Stomach smooth muscle (tissue), 2 donors: ENCODE data around the gene ASL.
"Not testable (repeated sequence)": the region's sequence is repeated elsewhere in the genome, so short reads cannot be mapped to it uniquely, and the experiment has no call there.

Source experiments
- H3K27ac ChIP-seq: one replicate; pipeline ENCODE4 v1.7.0; 2013; ENCODE audit warnings: mild to moderate bottlenecking, low read length, inconsistent platforms
- H3K27me3 ChIP-seq, 2 donors: one replicate each; pipeline ENCODE4 v1.7.0; 2013; ENCODE audit warnings: low read length in 2 of 2; ENCODE audit not compliant: insufficient read depth in 2 of 2, control insufficient read depth in 1 of 2
- H3K36me3 ChIP-seq, 2 donors: one replicate each; pipeline ENCODE4 v1.7.0; 2013; ENCODE audit warnings: low read length in 2 of 2; ENCODE audit not compliant: control insufficient read depth in 2 of 2, insufficient read depth in 2 of 2
- H3K4me1 ChIP-seq: one replicate; pipeline ENCODE4 v1.7.0; 2013; ENCODE audit warnings: low read length; ENCODE audit not compliant: control insufficient read depth, insufficient read depth
- H3K4me3 ChIP-seq, 2 donors: one replicate each; pipeline ENCODE4 v1.7.0; 2013; ENCODE audit warnings: low read length in 2 of 2
- H3K9ac ChIP-seq, 2 donors: one replicate each; pipeline ENCODE4 v1.7.0; 2013; ENCODE audit warnings: low read length in 2 of 2, mild to moderate bottlenecking in 1 of 2
- H3K9me3 ChIP-seq, 2 donors: one replicate each; pipeline ENCODE4 v1.7.0; 2013; ENCODE audit warnings: low read length in 2 of 2; ENCODE audit not compliant: control insufficient read depth in 2 of 2
- donor health status: healthy.
- donor health status: Pancreatic carcinoma.

Gene ASL

GRCh38 chr7:66049886-66050285 lies 25.7 kb upstream of the ASL start:
- not testable (repeated sequence) for H3K4me1 ChIP-seq, H3K27ac ChIP-seq, H3K36me3 ChIP-seq, H3K4me3 ChIP-seq, H3K9me3 ChIP-seq, H3K9ac ChIP-seq, H3K27me3 ChIP-seq

GRCh38 chr7:66050337-66050957 lies 25.2 kb upstream of the ASL start:
- Histone ChIP-seq H3K27ac (no peak overlapping the region), H3K9ac (no peak overlapping the region), H3K27me3 (no peaks in the 10 kb centered on the region), H3K9me3 (no peaks in the 10 kb centered on the region), H3K4me3 (no peak overlapping the region), H3K4me1 (peaks cover 4% of the 10 kb centered on the region), H3K36me3 (no peaks in the 10 kb centered on the region)

GRCh38 chr7:66050990-66051448 lies 24.6 kb upstream of the ASL start:
- Histone ChIP-seq H3K27ac (no peak overlapping the region), H3K4me3 (no peak overlapping the region), H3K4me1 (peaks cover 4% of the 10 kb centered on the region), H3K9me3 (no peaks in the 10 kb centered on the region), H3K36me3 (no peaks in the 10 kb centered on the region), H3K9ac (no peak overlapping the region), H3K27me3 (no peaks in the 10 kb centered on the region)

DNA sequence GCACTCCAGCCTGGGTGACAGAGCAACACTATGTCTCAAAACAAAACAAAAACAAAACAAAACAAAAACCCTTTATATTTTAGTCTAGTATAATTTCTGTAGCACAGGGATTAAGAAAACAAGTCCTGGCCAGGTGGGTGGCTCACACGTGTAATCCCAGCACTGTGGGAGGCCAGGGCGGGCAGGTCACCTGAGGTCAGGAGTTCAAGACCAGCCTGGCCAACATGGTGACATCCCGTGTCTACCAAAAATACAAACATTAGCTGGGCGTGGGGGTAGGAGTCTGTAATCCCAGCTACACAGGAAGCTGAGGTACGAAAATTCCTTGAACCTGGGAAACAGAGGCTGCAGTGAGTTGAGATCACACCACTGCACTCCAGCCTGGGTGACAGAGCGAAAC lies 23.2 kb upstream of the ASL start:
- H3K27me3 ChIP-seq: no peaks in the 10 kb centered on the region

DNA sequence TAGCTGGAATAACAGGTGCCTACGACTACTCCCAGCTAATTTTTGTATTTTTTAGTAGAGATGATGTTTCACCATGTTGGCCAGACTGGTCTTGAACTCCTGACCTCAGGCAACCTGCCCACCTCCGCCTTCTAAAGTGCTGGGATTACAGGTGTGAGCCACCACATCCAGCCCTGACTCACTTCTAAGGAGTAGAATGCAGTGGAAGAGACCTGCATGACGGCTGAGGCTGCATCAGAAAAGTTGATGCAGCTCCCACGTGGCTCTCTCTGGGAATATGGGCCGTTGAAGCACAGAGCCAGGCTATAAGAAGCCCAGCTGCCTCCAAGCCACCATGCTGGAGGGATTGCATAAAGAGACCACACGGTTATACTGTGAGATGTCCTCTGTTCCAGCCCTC lies 21.6 kb upstream of the ASL start:
- no peak overlapping the region for H3K4me3 ChIP-seq
- H3K4me1 ChIP-seq: peaks cover 4% of the 10 kb centered on the region
- H3K36me3 ChIP-seq: no peaks in the 10 kb centered on the region
- H3K27me3 ChIP-seq: no peaks in the 10 kb centered on the region
- H3K9ac ChIP-seq: no peak overlapping the region
- no peak overlapping the region for H3K27ac ChIP-seq
- no peaks in the 10 kb centered on the region for H3K9me3 ChIP-seq

More for the DNA sequence above, 23.2 kb upstream of the ASL start:
- H3K9ac ChIP-seq: no peak overlapping the region
- H3K9me3 ChIP-seq: no peaks in the 10 kb centered on the region
- peaks cover 4% of the 10 kb centered on the region for H3K4me1 ChIP-seq
- H3K4me3 ChIP-seq: no peak overlapping the region
- H3K27ac ChIP-seq: no peak overlapping the region
- H3K36me3 ChIP-seq: no peaks in the 10 kb centered on the region

- H3K27ac ChIP-seq: no peak overlapping the region
- H3K36me3 ChIP-seq: no peaks in the 10 kb centered on the region
- H3K9ac ChIP-seq: no peak overlapping the region
- no peaks in the 10 kb centered on the region for H3K27me3 ChIP-seq
- no peak overlapping the region for H3K4me3 ChIP-seq
- peaks cover 4% of the 10 kb centered on the region for H3K4me1 ChIP-seq
- no peaks in the 10 kb centered on the region for H3K9me3 ChIP-seq
Measured at GRCh38 chr7:66055321-66055956, 20.2 kb upstream of the ASL start.

GRCh38 chr7:66060796-66061195 lies 14.8 kb upstream of the ASL start:
- no peak overlapping the region for H3K9ac ChIP-seq
- no peak overlapping the region for H3K4me3 ChIP-seq
- no peaks in the 10 kb centered on the region for H3K4me1 ChIP-seq
- no peak overlapping the region for H3K27ac ChIP-seq
- no peaks in the 10 kb centered on the region for H3K36me3 ChIP-seq
- no peaks in the 10 kb centered on the region for H3K9me3 ChIP-seq
- no peaks in the 10 kb centered on the region for H3K27me3 ChIP-seq

- H3K27ac ChIP-seq: no peak overlapping the region
- H3K36me3 ChIP-seq: no peaks in the 10 kb centered on the region
Measured at GRCh38 chr7:66069732-66070131, 5.9 kb upstream of the ASL start.

DNA sequence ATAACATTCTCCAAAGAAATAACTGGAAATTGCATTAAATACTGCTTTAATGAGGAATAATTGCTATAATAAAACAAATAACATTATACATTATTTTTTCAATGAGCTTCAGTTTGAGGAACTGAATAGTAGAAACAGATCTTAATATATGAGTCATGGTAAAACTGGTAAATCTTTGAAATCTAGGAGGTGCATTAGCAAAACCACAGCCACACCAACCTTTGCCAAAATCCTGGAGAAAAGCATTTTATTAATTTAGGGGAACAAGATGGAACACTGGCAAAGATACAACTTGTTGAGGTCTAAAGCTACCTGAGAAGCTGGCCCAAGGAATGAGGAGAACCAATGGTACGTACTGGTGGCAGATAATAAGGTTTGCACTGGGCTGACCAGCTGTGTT lies 5.4 kb upstream of the ASL start:
- no peaks in the 10 kb centered on the region for H3K27me3 ChIP-seq

More at GRCh38 chr7:66069732-66070131, 5.9 kb upstream of the ASL start:
- Histone ChIP-seq H3K27me3 (no peaks in the 10 kb centered on the region), H3K9me3 (no peaks in the 10 kb centered on the region), H3K4me3 (no peak overlapping the region), H3K9ac (no peak overlapping the region), H3K4me1 (no peaks in the 10 kb centered on the region)

DNA sequence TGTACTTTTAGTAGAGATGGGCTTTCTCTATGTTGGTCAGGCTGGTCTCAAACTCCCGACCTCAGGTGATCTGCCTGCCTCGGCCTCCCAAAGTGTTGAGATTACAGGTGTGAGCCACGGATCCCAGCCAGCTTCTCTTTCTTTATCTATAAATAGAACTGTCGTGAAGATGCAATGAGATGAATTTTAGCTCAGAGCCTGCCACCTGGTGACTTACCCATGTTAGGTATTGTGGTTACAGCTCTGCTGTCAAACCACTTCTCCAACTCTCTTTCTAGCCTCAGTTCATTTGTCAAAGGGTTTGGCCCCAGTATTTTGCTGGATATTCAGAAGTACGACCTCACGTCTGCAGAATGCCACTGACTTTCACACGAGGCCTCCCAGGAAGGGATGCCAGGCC lies 3.4 kb upstream of the ASL start:
- not testable (repeated sequence) for H3K9ac ChIP-seq, H3K27me3 ChIP-seq, H3K36me3 ChIP-seq, H3K4me3 ChIP-seq, H3K27ac ChIP-seq, H3K9me3 ChIP-seq
- peaks cover 12% of the 10 kb centered on the region for H3K4me1 ChIP-seq

More for the DNA sequence above, 5.4 kb upstream of the ASL start:
- H3K9ac ChIP-seq: no peak overlapping the region
- H3K4me1 ChIP-seq: no peaks in the 10 kb centered on the region
- no peak overlapping the region for H3K27ac ChIP-seq
- H3K36me3 ChIP-seq: no peaks in the 10 kb centered on the region
- H3K4me3 ChIP-seq: no peak overlapping the region
- no peaks in the 10 kb centered on the region for H3K9me3 ChIP-seq
